Epidermal melanocyte (primary cell): ENCODE results near the gene PSMG3.

ENCODE experiments used
- DNase-seq: peaks from one replicate; pipeline ENCODE4 v3.0.0; 2011; ENCODE audit warnings: low spot score; ENCODE audit not compliant: insufficient read length

PSMG3 gene

GRCh38 chr7:1580422-1581030, 10.7 kb upstream of the PSMG3 start:
- DNase-seq = no peak

DNA sequence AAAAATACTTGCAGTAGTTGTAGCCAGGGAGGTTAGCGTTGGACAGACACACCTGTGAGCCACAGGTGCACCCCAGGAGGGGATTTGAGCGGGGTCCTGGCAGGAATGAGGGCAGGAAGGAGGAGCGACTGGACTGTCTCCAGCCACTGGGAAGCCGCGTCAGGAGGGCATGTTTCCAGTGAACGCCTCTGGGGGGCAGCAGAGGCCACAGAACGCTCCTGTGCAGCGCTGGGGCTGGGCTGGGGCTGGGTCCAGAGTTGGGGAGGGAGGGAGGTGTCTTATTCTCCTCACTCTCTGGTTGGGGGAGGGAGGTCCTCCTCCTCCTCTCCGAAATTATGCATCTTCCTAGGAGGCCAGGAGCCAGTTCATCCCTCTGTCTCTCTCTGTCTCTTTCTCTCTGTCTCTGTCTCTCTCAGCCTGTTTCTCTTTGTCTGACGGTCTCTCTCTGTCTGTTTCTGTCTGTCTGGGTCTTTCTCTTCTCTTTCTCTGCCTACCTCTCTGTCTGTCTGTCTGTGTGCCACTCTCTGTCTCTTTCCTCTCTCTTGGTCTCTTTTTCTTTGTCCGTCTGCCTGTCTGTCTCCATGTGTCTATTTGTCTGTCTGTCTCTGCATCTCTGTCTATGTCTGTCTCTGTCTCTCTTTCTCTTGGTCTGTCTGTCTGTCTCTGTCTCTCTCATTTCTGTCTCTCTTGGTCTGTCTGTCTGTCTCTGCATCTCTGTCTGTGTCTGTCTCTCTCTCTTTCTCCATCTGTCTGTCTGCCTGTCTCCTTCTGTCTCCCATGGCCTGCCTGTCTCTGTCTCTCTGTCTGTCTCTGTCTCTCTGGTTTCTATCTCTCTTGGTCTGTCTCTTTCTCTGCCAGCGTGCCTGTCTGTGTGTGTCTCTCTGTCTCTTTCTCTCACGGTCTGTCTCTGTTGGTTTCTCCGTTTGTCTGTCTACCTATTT, 9.9 kb upstream of the PSMG3 start:
- DNase-seq = peak; percentile 85

- no peak for DNase-seq
Measured at GRCh38 chr7:1578513-1578912, 8.7 kb upstream of the PSMG3 start.

GRCh38 chr7:1576521-1577253, 6.9 kb upstream of the PSMG3 start:
- no peak for DNase-seq

DNA sequence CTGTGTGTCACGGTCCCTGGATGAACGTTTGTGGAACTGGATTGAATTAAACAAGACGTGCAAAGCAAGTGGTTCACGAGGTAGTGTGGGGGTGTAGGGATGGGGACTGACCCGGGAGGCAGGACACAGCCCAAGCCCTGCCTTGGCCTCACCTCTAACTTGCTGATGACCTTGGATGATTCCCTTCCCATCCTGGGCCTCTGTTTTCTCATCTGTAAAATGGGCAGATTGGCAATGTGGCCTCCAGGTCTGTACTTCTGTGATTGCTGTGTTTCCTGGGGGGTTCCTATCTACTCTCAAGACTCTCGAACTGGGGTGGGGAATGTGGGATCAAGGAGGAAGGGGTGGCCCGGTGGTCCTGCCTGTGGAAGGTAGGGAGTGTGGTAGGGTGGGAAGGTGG, 6.0 kb upstream of the PSMG3 start:
- no peak for DNase-seq

DNA sequence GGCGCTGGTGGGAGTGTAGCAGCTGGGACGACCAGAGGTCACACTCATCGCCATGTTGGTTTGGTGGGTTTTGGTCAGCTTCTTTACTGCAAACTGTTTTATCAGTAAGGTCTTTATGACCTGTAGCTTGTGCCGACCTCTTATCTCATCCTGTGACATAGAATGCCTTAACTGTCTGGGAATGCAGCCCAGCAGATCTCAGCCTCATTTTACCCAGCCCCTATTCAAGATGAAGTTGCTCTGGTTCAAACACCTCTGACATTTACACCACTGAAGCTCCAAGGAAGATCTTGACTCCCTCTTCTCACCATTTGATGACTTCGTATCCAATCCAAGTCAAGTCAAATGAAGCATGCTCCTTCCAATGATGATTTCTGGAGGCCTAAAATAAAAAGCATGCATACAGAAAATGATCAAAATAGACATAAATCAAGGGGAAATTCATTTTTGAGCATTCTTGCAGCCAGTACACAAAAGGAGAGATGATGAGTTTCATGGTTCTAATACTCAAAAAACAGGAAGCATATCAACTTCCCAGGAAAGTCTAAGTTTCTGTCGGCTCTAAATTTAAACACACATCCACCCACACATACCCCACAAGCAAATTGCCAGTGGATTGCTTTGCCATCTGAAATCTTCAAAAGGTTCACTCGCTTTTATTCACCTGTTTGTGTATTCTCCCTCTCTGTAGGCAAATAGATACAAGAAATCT, 2.4 kb upstream of the PSMG3 start:
- DNase-seq = no peak

GRCh38 chr7:1569440-1569832, 396 bp downstream of the PSMG3 start:
- no peak for DNase-seq

DNA sequence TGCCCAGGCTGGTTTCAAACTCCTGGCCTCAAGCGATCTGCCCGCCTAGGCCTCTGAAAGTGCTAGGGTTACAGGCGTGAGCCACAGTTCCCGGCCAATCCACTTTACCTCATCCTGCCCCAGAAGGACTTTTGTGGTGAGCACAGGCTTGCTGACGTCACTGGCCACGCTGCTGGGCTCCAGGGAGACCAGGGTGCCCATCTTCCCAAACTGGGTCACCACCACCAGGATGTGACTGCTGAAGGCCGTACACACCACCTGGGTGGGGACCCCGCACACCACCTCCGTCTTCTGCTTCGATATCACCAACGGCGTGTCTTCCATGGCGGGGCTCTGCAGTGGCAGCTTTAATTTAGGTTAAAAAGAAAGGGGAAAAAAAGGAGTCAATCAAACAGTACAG, 816 bp downstream of the PSMG3 start:
- no peak for DNase-seq

GRCh38 chr7:1567896-1568510, 1.8 kb downstream of the PSMG3 start:
- peak; percentile 65 for DNase-seq

DNA sequence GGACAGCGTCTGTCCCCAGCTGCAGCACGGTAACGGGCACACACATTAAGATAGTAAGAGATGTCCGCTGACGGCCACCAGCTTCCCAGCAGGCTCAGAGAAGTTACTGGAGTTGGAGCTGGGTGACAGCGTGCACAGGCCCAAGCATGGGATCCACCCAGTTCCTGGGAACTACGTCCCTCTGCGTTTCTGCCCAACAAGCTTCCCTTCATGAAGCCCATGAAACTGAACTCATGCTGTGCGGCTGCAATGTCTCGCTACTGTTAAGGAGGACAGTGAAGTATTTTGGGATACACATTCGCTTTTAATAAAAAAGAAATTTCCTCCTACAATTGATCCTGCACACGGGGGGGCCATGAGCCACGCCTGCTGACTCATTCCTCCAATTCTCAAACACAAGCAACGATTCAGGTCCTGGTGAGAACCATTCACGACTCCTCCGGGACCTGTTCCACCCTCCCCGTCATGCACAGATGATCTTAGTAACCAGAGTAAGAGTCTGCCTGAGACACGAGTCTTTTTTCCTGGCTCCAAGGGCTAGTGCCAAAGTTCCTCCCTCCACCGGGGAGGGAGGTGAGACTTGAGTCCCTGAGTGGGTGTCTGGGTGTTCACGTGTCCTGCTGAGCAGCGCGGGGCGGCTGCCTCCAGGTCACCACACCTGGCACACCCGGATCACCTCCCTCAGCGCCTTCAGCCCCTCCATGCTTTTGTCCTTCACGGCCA, 2.6 kb downstream of the PSMG3 start:
- DNase-seq = no peak

GRCh38 chr7:1566687-1567048, 3.2 kb downstream of the PSMG3 start:
- no peak for DNase-seq

- DNase-seq = no peak
Measured at GRCh38 chr7:1564603-1565022, 5.2 kb downstream of the PSMG3 start.

- no peak for DNase-seq
Measured at GRCh38 chr7:1563981-1564602, 5.7 kb downstream of the PSMG3 start.

DNA sequence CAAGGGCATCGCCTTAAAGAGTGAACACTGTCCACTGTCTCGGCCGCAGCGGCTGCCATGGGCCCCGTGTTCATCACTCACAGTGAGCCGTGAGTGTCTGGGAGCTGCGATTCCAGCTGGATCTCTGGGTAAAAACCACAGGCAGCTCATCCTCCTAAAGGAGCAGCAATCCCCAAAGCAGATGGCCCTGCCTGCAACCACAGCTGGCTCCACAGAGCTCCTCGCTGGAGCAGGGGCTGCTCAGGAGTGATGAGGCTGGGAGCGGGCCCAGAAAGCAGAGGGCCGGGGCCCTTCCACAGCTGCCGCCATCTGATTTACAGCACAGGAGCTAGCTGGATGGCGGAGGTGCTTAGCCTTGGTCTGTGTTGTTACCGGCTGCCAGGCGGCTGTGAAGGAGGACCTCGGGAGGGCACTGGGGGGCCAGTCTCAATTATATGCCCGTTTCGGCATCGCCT, 7.2 kb downstream of the PSMG3 start:
- DNase-seq = no peak

GRCh38 chr7:1562116-1562515, 7.7 kb downstream of the PSMG3 start:
- no peak for DNase-seq

GRCh38 chr7:1561036-1561940, 8.5 kb downstream of the PSMG3 start:
- no peak for DNase-seq

DNA sequence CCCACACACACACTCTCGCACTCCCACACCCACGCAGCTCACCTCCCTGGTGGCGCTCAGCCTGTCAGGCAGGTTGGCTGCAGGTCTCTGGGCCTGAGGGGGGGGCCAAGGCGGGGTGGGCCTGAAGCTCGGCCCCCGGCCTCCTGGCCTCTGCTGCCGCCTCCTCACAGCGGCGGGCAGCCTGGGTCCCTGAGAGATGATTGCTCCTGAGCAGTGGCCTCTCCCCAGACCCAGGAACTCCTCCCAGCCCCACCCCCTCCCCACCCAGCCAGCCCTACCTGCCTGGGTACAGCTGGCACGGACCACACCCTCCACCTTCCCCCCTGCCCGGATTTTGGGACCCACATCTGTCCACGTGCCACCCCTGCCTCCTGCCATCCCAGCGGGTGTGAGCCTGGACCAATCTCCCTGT, 9.2 kb downstream of the PSMG3 start:
- no peak for DNase-seq

DNA sequence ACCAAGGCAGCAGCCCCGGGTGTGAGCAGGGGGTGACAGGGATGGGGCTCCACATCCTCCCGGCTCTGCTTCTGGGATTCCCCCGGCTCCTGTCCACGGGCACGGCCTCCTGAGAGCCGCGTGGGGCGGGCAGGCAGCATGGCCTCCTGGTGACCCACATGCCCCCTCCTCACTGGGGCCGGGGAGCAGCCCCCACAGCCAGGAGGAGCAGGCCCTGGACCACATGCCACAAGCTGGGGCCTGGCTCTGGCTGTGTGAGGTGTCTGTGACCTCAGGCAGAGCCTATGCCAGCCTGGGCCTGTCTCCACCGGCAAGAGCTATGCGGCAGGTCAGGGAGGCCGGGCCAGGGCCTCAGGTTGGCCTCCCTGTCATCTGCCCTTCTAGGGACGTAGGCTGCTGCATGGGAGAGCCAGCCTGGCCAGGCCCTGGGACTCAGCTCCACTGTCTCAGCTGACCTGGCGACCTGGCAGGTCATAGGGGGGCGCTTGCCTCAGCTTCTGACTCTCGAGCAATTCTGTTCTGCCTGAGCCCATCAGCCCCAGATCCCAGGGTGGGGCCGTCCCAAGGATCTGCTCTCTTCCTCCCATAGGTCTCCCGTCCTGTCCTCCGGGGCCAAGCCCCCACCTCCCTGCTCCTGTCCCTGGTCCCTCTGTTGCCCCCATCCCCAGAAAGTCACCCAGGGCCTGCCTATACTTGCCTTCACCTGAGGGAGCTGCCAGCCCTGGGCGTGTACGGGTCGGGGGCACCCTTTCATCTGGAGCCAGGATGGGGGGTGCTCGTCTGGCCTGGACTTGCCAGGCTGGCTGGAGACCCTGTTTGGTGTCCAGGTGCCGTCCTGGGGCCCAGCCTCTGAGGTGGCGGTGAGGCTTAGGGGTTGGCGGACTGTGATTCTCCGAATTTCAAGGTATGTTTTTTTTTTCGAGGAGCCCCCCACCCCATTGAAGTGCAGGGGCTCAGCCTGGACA, 9.9 kb downstream of the PSMG3 start:
- DNase-seq = no peak
